Activated naive CD8-positive, alpha-beta T cell treated with anti-CD3 and anti-CD28 coated beads for 36 hours (primary cell): Measurements from ENCODE around the gene NOL12. TPM values are rescaled to one million over a fixed set of nuclear protein-coding genes. Genes with fewer than 3 reads are reported as not detected.
A peak's percentile ranks its signal among the peaks of the same experiment; 100 is the strongest.
"Not testable (repeated sequence)": the region's sequence is repeated elsewhere in the genome, so short reads cannot be mapped to it uniquely, and the experiment has no call there.

Experiments used
- DNase-seq: peaks from one replicate; pipeline ENCODE4 v3.0.0; 2021
- H3K27ac Mint-ChIP-seq: one replicate; pipeline ENCODE4 v1.8.0; 2022; ENCODE audit warnings: mild to moderate bottlenecking, moderate library complexity, mixed read lengths
- H3K27me3 Mint-ChIP-seq: one replicate; pipeline ENCODE4 v1.8.0; 2022; ENCODE audit warnings: mild to moderate bottlenecking, mixed read lengths
- H3K36me3 Mint-ChIP-seq: one replicate; pipeline ENCODE4 v1.8.0; 2021; ENCODE audit warnings: mild to moderate bottlenecking, mixed read lengths
- H3K4me1 Mint-ChIP-seq: one replicate; pipeline ENCODE4 v1.8.0; 2021; ENCODE audit warnings: mixed read lengths
- H3K4me3 Mint-ChIP-seq: one replicate; pipeline ENCODE4 v1.8.0; 2022; ENCODE audit warnings: mild to moderate bottlenecking, moderate library complexity, mixed read lengths
- H3K9me3 Mint-ChIP-seq: one replicate; pipeline ENCODE4 v1.8.0; 2022; ENCODE audit warnings: mixed read lengths
- total RNA-seq, 2 experiments: library from RNA; stranded (reverse); gene quantifications; one replicate each; pipeline ENCODE4 v1.2.3, GENCODE V29; 2021

NOL12 gene
- total RNA-seq, 2 experiments from 2014 or later = 50.0 to 50.8 TPM

GRCh38 chr22:37684803-37685615, 1.1 kb upstream of the NOL12 start:
- H3K27me3 Mint-ChIP-seq = no peaks in the 10 kb centered on the region
- no peak overlapping the region for H3K27ac Mint-ChIP-seq
- peaks cover 18% of the 10 kb centered on the region for H3K36me3 Mint-ChIP-seq
- H3K4me1 Mint-ChIP-seq = peaks cover 27% of the 10 kb centered on the region
- H3K9me3 Mint-ChIP-seq = no peaks in the 10 kb centered on the region
- H3K4me3 Mint-ChIP-seq = no peak overlapping the region
- no peak for DNase-seq

GRCh38 chr22:37690407-37690806, 4.3 kb downstream of the NOL12 start:
- peaks cover 18% of the 10 kb centered on the region for H3K4me1 Mint-ChIP-seq
- H3K27ac Mint-ChIP-seq = no peak overlapping the region
- peaks cover 35% of the 10 kb centered on the region for H3K36me3 Mint-ChIP-seq
- no peaks in the 10 kb centered on the region for H3K9me3 Mint-ChIP-seq
- DNase-seq = no peak
- no peaks in the 10 kb centered on the region for H3K27me3 Mint-ChIP-seq
- no peak overlapping the region for H3K4me3 Mint-ChIP-seq

- Mint-ChIP-seq H3K36me3 (peaks cover 35% of the 10 kb centered on the region), H3K27me3 (no peaks in the 10 kb centered on the region), H3K9me3 (no peaks in the 10 kb centered on the region), H3K4me1 (peaks cover 21% of the 10 kb centered on the region), H3K4me3 (no peak overlapping the region), H3K27ac (no peak overlapping the region)
- no peak for DNase-seq
These were observed 4.9 kb downstream of the NOL12 start for GRCh38 chr22:37690901-37691504.

- H3K4me3 Mint-ChIP-seq = no peak overlapping the region
- H3K27ac Mint-ChIP-seq = no peak overlapping the region
- no peaks in the 10 kb centered on the region for H3K27me3 Mint-ChIP-seq
- no peak for DNase-seq
- H3K4me1 Mint-ChIP-seq = peaks cover 20% of the 10 kb centered on the region
- no peaks in the 10 kb centered on the region for H3K9me3 Mint-ChIP-seq
- peaks cover 26% of the 10 kb centered on the region for H3K36me3 Mint-ChIP-seq
These were observed 6.6 kb downstream of the NOL12 start for GRCh38 chr22:37692627-37693285.

GRCh38 chr22:37694131-37694530, 8.0 kb downstream of the NOL12 start:
- H3K9me3 Mint-ChIP-seq, H3K27me3 Mint-ChIP-seq, DNase-seq, H3K4me3 Mint-ChIP-seq, H3K27ac Mint-ChIP-seq: not testable (repeated sequence)
- peaks cover 12% of the 10 kb centered on the region for H3K4me1 Mint-ChIP-seq
- peaks cover 17% of the 10 kb centered on the region for H3K36me3 Mint-ChIP-seq

- Mint-ChIP-seq H3K4me1 (peaks cover 12% of the 10 kb centered on the region), H3K36me3 (peaks cover 13% of the 10 kb centered on the region), H3K4me3 (peak overlapping the region; percentile 50)
- not testable (repeated sequence) for DNase-seq, H3K27me3 Mint-ChIP-seq, H3K27ac Mint-ChIP-seq, H3K9me3 Mint-ChIP-seq
These were observed 10.1 kb downstream of the NOL12 start for GRCh38 chr22:37696260-37696656.

GRCh38 chr22:37696657-37697537, 10.8 kb downstream of the NOL12 start, which contains the start of gene TRIOBP:
TRIOBP (plus strand) TSS chr22:37697048; CDS start chr22:37701366, 4,318 bp downstream.
- peak within 1 kb of the TSS; percentile 75 for H3K4me3 Mint-ChIP-seq
- no peak within 1 kb of the TSS for H3K27ac Mint-ChIP-seq
- peaks cover 12% of the 10 kb centered on the region for H3K4me1 Mint-ChIP-seq
- peak; percentile 94 for DNase-seq
- H3K27me3 Mint-ChIP-seq = no peaks in the 10 kb centered on the region
- no peaks in the 10 kb centered on the region for H3K9me3 Mint-ChIP-seq
- H3K36me3 Mint-ChIP-seq = peaks cover 13% of the 10 kb centered on the region

GRCh38 chr22:37697538-37697835, 11.3 kb downstream of the NOL12 start:
- peaks cover 10% of the 10 kb centered on the region for H3K36me3 Mint-ChIP-seq
- no peak overlapping the region for H3K4me3 Mint-ChIP-seq
- no peaks in the 10 kb centered on the region for H3K27me3 Mint-ChIP-seq
- no peak overlapping the region for H3K27ac Mint-ChIP-seq
- peaks cover 12% of the 10 kb centered on the region for H3K4me1 Mint-ChIP-seq
- H3K9me3 Mint-ChIP-seq = no peaks in the 10 kb centered on the region
- DNase-seq = no peak

- no peaks in the 10 kb centered on the region for H3K27me3 Mint-ChIP-seq
- no peak overlapping the region for H3K27ac Mint-ChIP-seq
- H3K36me3 Mint-ChIP-seq = peaks cover 2% of the 10 kb centered on the region
These were observed 15.1 kb downstream of the NOL12 start for GRCh38 chr22:37701141-37701786.

GRCh38 chr22:37703906-37704305, 17.8 kb downstream of the NOL12 start:
- Mint-ChIP-seq H3K36me3 (peaks cover 2% of the 10 kb centered on the region), H3K27ac (no peak overlapping the region), H3K4me3 (no peak overlapping the region), H3K4me1 (no peaks in the 10 kb centered on the region), H3K27me3 (no peaks in the 10 kb centered on the region), H3K9me3 (no peaks in the 10 kb centered on the region)
- no peak for DNase-seq

More at GRCh38 chr22:37701141-37701786, 15.1 kb downstream of the NOL12 start:
- DNase-seq = no peak
- Mint-ChIP-seq H3K4me3 (no peak overlapping the region), H3K9me3 (no peaks in the 10 kb centered on the region), H3K4me1 (peaks cover 7% of the 10 kb centered on the region)

- H3K36me3 Mint-ChIP-seq = peaks cover 2% of the 10 kb centered on the region
- no peaks in the 10 kb centered on the region for H3K9me3 Mint-ChIP-seq
- no peaks in the 10 kb centered on the region for H3K4me1 Mint-ChIP-seq
- H3K27me3 Mint-ChIP-seq = no peaks in the 10 kb centered on the region
- H3K27ac Mint-ChIP-seq = no peak overlapping the region
- H3K4me3 Mint-ChIP-seq = no peak overlapping the region
- no peak for DNase-seq
These were observed 18.5 kb downstream of the NOL12 start for GRCh38 chr22:37704645-37705044.

GRCh38 chr22:37705205-37705604, 19.1 kb downstream of the NOL12 start:
- Mint-ChIP-seq H3K36me3 (peaks cover 2% of the 10 kb centered on the region), H3K9me3 (no peaks in the 10 kb centered on the region)

GRCh38 chr22:37708580-37709444, 22.7 kb downstream of the NOL12 start:
- Mint-ChIP-seq H3K4me3 (no peak overlapping the region), H3K9me3 (no peaks in the 10 kb centered on the region)

More at GRCh38 chr22:37705205-37705604, 19.1 kb downstream of the NOL12 start:
- no peaks in the 10 kb centered on the region for H3K4me1 Mint-ChIP-seq
- no peak for DNase-seq
- no peaks in the 10 kb centered on the region for H3K27me3 Mint-ChIP-seq
- no peak overlapping the region for H3K27ac Mint-ChIP-seq
- H3K4me3 Mint-ChIP-seq = no peak overlapping the region

GRCh38 chr22:37709445-37709765, 23.3 kb downstream of the NOL12 start:
- DNase-seq = no peak
- Mint-ChIP-seq H3K4me3 (no peak overlapping the region), H3K4me1 (no peaks in the 10 kb centered on the region), H3K27ac (no peak overlapping the region), H3K36me3 (peaks cover 2% of the 10 kb centered on the region), H3K27me3 (no peaks in the 10 kb centered on the region), H3K9me3 (no peaks in the 10 kb centered on the region)

More at GRCh38 chr22:37708580-37709444, 22.7 kb downstream of the NOL12 start:
- H3K27me3 Mint-ChIP-seq = no peaks in the 10 kb centered on the region
- H3K36me3 Mint-ChIP-seq = peaks cover 2% of the 10 kb centered on the region
- H3K27ac Mint-ChIP-seq = no peak overlapping the region
- no peak for DNase-seq
- no peaks in the 10 kb centered on the region for H3K4me1 Mint-ChIP-seq
